Activated CD4-positive, alpha-beta T cell treated with anti-CD3 and anti-CD28 coated beads for 36 hours (primary cell): ENCODE data around the gene ANKRD60. TPM values are rescaled to one million over a fixed set of nuclear protein-coding genes. Genes with fewer than 3 reads are reported as not detected.

Experiments
- ATAC-seq: fragments of 200-7000 bp; cut with Tn5 transposase; one replicate; pipeline ENCODE4 v1.10.0; 2021; ENCODE audit warnings: mild to moderate bottlenecking, moderate library complexity
- CTCF ChIA-PET: fragments of 350-600 bp; sonication (Branson Sonifier 250); formaldehyde crosslinking; loops from one replicate; lab custom pipeline; 2021; ENCODE audit warnings: antibody characterized with exemption; lab: Charles Lee
- POLR2A ChIA-PET: fragments of 350-600 bp; sonication (Branson Sonifier 250); formaldehyde crosslinking; loops from one replicate; lab custom pipeline; 2021; ENCODE audit warnings: antibody characterized with exemption, inconsistent platforms; lab: Charles Lee
- DNase-seq: peaks from one replicate; pipeline ENCODE4 v3.0.0-alpha.2; 2020
- H3K27ac Mint-ChIP-seq: one replicate; pipeline ENCODE4 v1.8.0; 2021; ENCODE audit warnings: mixed read lengths
- H3K27me3 Mint-ChIP-seq: one replicate; pipeline ENCODE4 v1.8.0; 2021; ENCODE audit warnings: mixed read lengths
- H3K36me3 Mint-ChIP-seq: one replicate; pipeline ENCODE4 v1.8.0; 2021; ENCODE audit warnings: low read depth, mixed read lengths
- H3K4me1 Mint-ChIP-seq: one replicate; pipeline ENCODE4 v1.8.0; 2021; ENCODE audit warnings: mixed read lengths
- H3K4me3 Mint-ChIP-seq: one replicate; pipeline ENCODE4 v1.8.0; 2021; ENCODE audit warnings: mild to moderate bottlenecking, moderate library complexity, mixed read lengths
- H3K9me3 Mint-ChIP-seq: one replicate; pipeline ENCODE4 v1.8.0; 2021; ENCODE audit warnings: low read depth, mixed read lengths
- intact Hi-C, 2 experiments: fragments of 100-400 bp; cut with DNase I in 1 of 2; cut with micrococcal nuclease in 1 of 2; formaldehyde crosslinking; loops; one replicate each; pipeline versions ENCODE4 v1.14.2 to v1.15.1; 2022 to 2024; cut with DNase I, micrococcal nuclease
- total RNA-seq, 2 experiments: library from RNA; stranded (reverse); gene quantifications; one replicate each; pipeline ENCODE4 v1.2.3, GENCODE V29; 2021

The ANKRD60 gene
- total RNA-seq, 2 experiments from 2014 or later, result not detected

- ChIA-PET POLR2A (no interaction called here), CTCF (interaction anchor here (0.6 to 3.9 kb wide), 16 partner anchors 7 to 418 kb away, joined by 3 to 21 read pairs (median 4); partner anchors contain the start of gene VAPB)
- no peaks in the 10 kb centered on the region for H3K9me3 Mint-ChIP-seq
- H3K36me3 Mint-ChIP-seq, result peaks cover 12% of the 10 kb centered on the region
- no peak overlapping the region for H3K27ac Mint-ChIP-seq
- peaks cover 7% of the 10 kb centered on the region for H3K27me3 Mint-ChIP-seq
- DNase-seq, result peak; percentile 76
- H3K4me3 Mint-ChIP-seq, result no peak overlapping the region
- peaks cover 37% of the 10 kb centered on the region for H3K4me1 Mint-ChIP-seq
- ATAC-seq, result no peak
- intact Hi-C loops, result loop anchor here (10.0 kb wide), 2 partner anchors 611 to 911 kb away; no protein-coding TSS in a partner anchor
Observed at GRCh38 chr20:58233881-58234528, 5.6 kb upstream of the ANKRD60 start.

- DNase-seq, result no peak
- Mint-ChIP-seq H3K27me3 (peaks cover 11% of the 10 kb centered on the region), H3K4me3 (no peak overlapping the region), H3K4me1 (peaks cover 41% of the 10 kb centered on the region), H3K36me3 (peaks cover 14% of the 10 kb centered on the region), H3K27ac (no peak overlapping the region), H3K9me3 (no peaks in the 10 kb centered on the region)
- no peak for ATAC-seq
- intact Hi-C loops, result loop anchor here (10.0 kb wide), 2 partner anchors 611 to 911 kb away; no protein-coding TSS in a partner anchor
- CTCF ChIA-PET, result interaction anchor here (0.6 to 3.9 kb wide), 8 partner anchors 11 to 298 kb away, joined by 3 to 21 read pairs (median 4); no protein-coding TSS in a partner anchor
- POLR2A ChIA-PET, result no interaction called here
Observed at GRCh38 chr20:58233393-58233792, 4.9 kb upstream of the ANKRD60 start.

- H3K4me1 Mint-ChIP-seq, result peaks cover 31% of the 10 kb centered on the region
- peaks cover 14% of the 10 kb centered on the region for H3K36me3 Mint-ChIP-seq
- H3K9me3 Mint-ChIP-seq, result no peaks in the 10 kb centered on the region
- ChIA-PET POLR2A (no interaction called here), CTCF (interaction anchor here (0.6 kb wide), 1 partner anchor 148 kb away, joined by 4 read pairs; no protein-coding TSS in a partner anchor)
- H3K27me3 Mint-ChIP-seq, result peaks cover 26% of the 10 kb centered on the region
- intact Hi-C loops, result loop anchor here (10.0 kb wide), 2 partner anchors 613 to 913 kb away; no protein-coding TSS in a partner anchor
- H3K4me3 Mint-ChIP-seq, result no peak overlapping the region
- no peak for DNase-seq
- ATAC-seq, result no peak
- no peak overlapping the region for H3K27ac Mint-ChIP-seq
Observed at GRCh38 chr20:58231683-58232082, 3.2 kb upstream of the ANKRD60 start.

GRCh38 chr20:58229198-58229798, 845 bp upstream of the ANKRD60 start:
- CTCF ChIA-PET, result interaction anchor here (0.8 kb wide), 1 partner anchor 19 kb away, joined by 3 read pairs; no protein-coding TSS in a partner anchor
- peaks cover 35% of the 10 kb centered on the region for H3K27me3 Mint-ChIP-seq
- ATAC-seq, result no peak
- H3K4me1 Mint-ChIP-seq, result peaks cover 17% of the 10 kb centered on the region
- H3K4me3 Mint-ChIP-seq, result peak overlapping the region; percentile 63
- no peak overlapping the region for H3K27ac Mint-ChIP-seq
- no peaks in the 10 kb centered on the region for H3K9me3 Mint-ChIP-seq
- POLR2A ChIA-PET, result no interaction called here
- intact Hi-C loops, result no loop called here
- DNase-seq, result no peak
- H3K36me3 Mint-ChIP-seq, result peaks cover 8% of the 10 kb centered on the region

GRCh38 chr20:58228103-58228483, 360 bp downstream of the ANKRD60 start:
- no peak for ATAC-seq
- POLR2A ChIA-PET, result no interaction called here
- no peaks in the 10 kb centered on the region for H3K9me3 Mint-ChIP-seq

GRCh38 chr20:58227391-58228102, 906 bp downstream of the ANKRD60 start:
- CTCF ChIA-PET, result interaction anchor here (0.5 to 1.4 kb wide), 4 partner anchors 8 to 724 kb away, joined by 3 to 8 read pairs (median 4); no protein-coding TSS in a partner anchor
- Mint-ChIP-seq H3K9me3 (no peaks in the 10 kb centered on the region), H3K27ac (no peak overlapping the region), H3K27me3 (peaks cover 39% of the 10 kb centered on the region), H3K36me3 (peaks cover 5% of the 10 kb centered on the region), H3K4me3 (no peak overlapping the region), H3K4me1 (peaks cover 30% of the 10 kb centered on the region)
- intact Hi-C loops, result no loop called here
- ATAC-seq, result no peak
- no peak for DNase-seq
- POLR2A ChIA-PET, result no interaction called here

More at GRCh38 chr20:58228103-58228483, 360 bp downstream of the ANKRD60 start:
- CTCF ChIA-PET, result interaction anchor here (0.6 to 0.7 kb wide), 2 partner anchors 520 to 692 kb away, joined by 3 to 5 read pairs; no protein-coding TSS in a partner anchor
- Mint-ChIP-seq H3K4me3 (no peak overlapping the region), H3K27me3 (peaks cover 35% of the 10 kb centered on the region), H3K36me3 (peaks cover 6% of the 10 kb centered on the region), H3K27ac (no peak overlapping the region), H3K4me1 (peaks cover 29% of the 10 kb centered on the region)
- no peak for DNase-seq
- intact Hi-C loops, result no loop called here

- intact Hi-C loops, result no loop called here
- ChIA-PET POLR2A (interaction anchor here (0.6 kb wide), 1 partner anchor 465 kb away, joined by 3 read pairs; no protein-coding TSS in a partner anchor), CTCF (interaction anchor here (0.7 to 3.6 kb wide), 3 partner anchors 10 to 15 kb away, joined by 3 to 18 read pairs (median 8); no protein-coding TSS in a partner anchor)
- ATAC-seq (no peak), DNase-seq (no peak)
- Mint-ChIP-seq H3K27me3 (peaks cover 52% of the 10 kb centered on the region), H3K27ac (no peak overlapping the region), H3K9me3 (no peaks in the 10 kb centered on the region), H3K4me3 (no peak overlapping the region), H3K4me1 (peaks cover 31% of the 10 kb centered on the region), H3K36me3 (peaks cover 5% of the 10 kb centered on the region)
Observed at GRCh38 chr20:58225452-58226200, 2.8 kb downstream of the ANKRD60 start.

GRCh38 chr20:58224974-58225373, 3.5 kb downstream of the ANKRD60 start:
- H3K27me3 Mint-ChIP-seq, result peaks cover 53% of the 10 kb centered on the region
- peaks cover 3% of the 10 kb centered on the region for H3K36me3 Mint-ChIP-seq
- no peak for DNase-seq
- POLR2A ChIA-PET, result interaction anchor here (0.6 kb wide), 1 partner anchor 466 kb away, joined by 3 read pairs; no protein-coding TSS in a partner anchor
- no peaks in the 10 kb centered on the region for H3K9me3 Mint-ChIP-seq
- intact Hi-C loops, result loop anchor here in 1 of 2 experiments (5.0 kb wide), 1 partner anchor 528 kb away; no protein-coding TSS in a partner anchor
- no peak for ATAC-seq
- no peak overlapping the region for H3K4me3 Mint-ChIP-seq
- CTCF ChIA-PET, result interaction anchor here (3.6 kb wide), 1 partner anchor 10 kb away, joined by 18 read pairs; no protein-coding TSS in a partner anchor
- peaks cover 31% of the 10 kb centered on the region for H3K4me1 Mint-ChIP-seq
- no peak overlapping the region for H3K27ac Mint-ChIP-seq

GRCh38 chr20:58224097-58224496, 4.4 kb downstream of the ANKRD60 start:
- peak; percentile 73 for DNase-seq

GRCh38 chr20:58223358-58223941, 5.0 kb downstream of the ANKRD60 start:
- peaks cover 6% of the 10 kb centered on the region for H3K9me3 Mint-ChIP-seq
- H3K36me3 Mint-ChIP-seq, result peaks cover 5% of the 10 kb centered on the region
- ATAC-seq (peak; percentile 59), DNase-seq (peak; percentile 59)
- ChIA-PET CTCF (interaction anchor here (0.6 to 3.6 kb wide), 4 partner anchors 12 to 604 kb away, joined by 3 to 18 read pairs (median 4); no protein-coding TSS in a partner anchor), POLR2A (interaction anchor here (0.6 to 1.5 kb wide), 2 partner anchors 14 to 594 kb away, joined by 3 read pairs; no protein-coding TSS in a partner anchor)
- peaks cover 57% of the 10 kb centered on the region for H3K27me3 Mint-ChIP-seq
- peaks cover 26% of the 10 kb centered on the region for H3K4me1 Mint-ChIP-seq
- no peak overlapping the region for H3K4me3 Mint-ChIP-seq
- intact Hi-C loops, result loop anchor here in 1 of 2 experiments (1.0 to 5.0 kb wide), 2 partner anchors 526 to 604 kb away; no protein-coding TSS in a partner anchor
- H3K27ac Mint-ChIP-seq, result no peak overlapping the region

More at GRCh38 chr20:58224097-58224496, 4.4 kb downstream of the ANKRD60 start:
- intact Hi-C loops, result loop anchor here in 1 of 2 experiments (5.0 kb wide), 1 partner anchor 527 kb away; no protein-coding TSS in a partner anchor
- POLR2A ChIA-PET, result interaction anchor here (0.6 to 1.5 kb wide), 3 partner anchors 11 to 595 kb away, joined by 3 read pairs; no protein-coding TSS in a partner anchor
- peaks cover 5% of the 10 kb centered on the region for H3K36me3 Mint-ChIP-seq
- peaks cover 29% of the 10 kb centered on the region for H3K4me1 Mint-ChIP-seq
- H3K27ac Mint-ChIP-seq, result no peak overlapping the region
- CTCF ChIA-PET, result interaction anchor here (0.6 to 3.6 kb wide), 6 partner anchors 11 to 605 kb away, joined by 3 to 18 read pairs (median 4); no protein-coding TSS in a partner anchor
- ATAC-seq, result peak; percentile 90
- H3K27me3 Mint-ChIP-seq, result peaks cover 55% of the 10 kb centered on the region
- H3K4me3 Mint-ChIP-seq, result no peak overlapping the region
- H3K9me3 Mint-ChIP-seq, result peaks cover 2% of the 10 kb centered on the region
